HG02981 (cell line): ENCODE measurements around the gene PASK.

Experiments used
- ATAC-seq: cut with Tn5 transposase; IDR thresholded peaks from one replicate; pipeline ENCODE4 v1.9.1; 2021; ENCODE audit warnings: mild to moderate bottlenecking, moderate library complexity; ENCODE audit not compliant: unreplicated experiment

Gene PASK

DNA sequence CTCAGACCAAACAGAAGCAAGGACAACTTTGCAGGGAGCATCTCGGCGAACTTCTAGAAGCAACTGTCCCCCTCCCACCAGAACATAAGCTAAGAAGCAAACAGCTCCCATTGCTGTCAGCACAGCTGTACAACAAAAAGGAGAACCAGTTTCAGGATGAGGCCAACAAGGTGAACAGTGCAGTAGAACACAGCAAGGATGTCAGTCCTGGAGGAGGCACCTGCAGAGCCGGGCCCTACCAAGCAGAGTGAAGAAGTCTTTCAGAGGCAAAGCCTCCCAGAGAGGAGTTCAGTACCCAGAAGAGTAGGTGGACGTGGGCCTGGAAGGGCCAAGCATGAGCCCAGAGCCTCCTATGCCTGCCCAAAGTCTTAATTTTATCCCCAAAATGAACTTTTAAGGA, 1.0 kb downstream of the PASK start:
- ATAC-seq: no peak

DNA sequence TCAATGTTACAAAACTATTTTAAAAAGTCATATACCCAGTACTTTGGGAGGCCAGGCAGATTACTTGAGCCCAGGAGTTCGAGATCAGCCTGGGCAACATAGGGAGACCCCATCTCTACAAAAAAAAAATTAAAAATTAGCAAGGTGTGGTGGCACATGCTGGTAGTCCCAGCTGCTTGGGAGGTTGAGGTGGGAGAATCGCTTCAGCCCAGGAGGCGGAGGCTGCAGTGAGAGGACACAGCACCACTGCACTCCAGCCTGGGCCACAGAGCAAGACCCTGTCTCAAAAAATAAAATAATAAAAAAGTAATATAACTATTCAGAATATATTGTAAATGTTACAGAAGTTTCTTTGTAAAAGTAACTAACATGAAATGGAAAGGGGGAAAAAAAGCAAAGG, 1.9 kb downstream of the PASK start:
- no peak for ATAC-seq

DNA sequence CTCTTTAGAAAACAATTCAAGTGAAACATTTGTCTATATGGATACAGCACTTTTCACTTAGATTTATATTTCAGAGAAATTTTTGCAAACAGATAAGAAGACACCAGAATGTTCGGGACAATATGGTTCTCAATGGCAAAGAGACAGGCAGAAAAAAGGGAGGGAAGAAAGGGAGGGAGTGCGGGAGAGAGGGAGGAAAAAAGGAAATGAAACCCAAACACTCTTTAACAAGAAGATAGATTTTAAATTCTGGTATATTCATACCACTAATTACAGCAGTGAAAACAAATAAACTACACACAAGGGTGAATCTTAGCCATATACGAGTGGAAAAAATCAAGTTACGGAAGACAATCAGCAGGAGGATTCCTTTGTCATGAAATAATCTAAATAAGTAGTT, 3.0 kb downstream of the PASK start:
- no peak for ATAC-seq

DNA sequence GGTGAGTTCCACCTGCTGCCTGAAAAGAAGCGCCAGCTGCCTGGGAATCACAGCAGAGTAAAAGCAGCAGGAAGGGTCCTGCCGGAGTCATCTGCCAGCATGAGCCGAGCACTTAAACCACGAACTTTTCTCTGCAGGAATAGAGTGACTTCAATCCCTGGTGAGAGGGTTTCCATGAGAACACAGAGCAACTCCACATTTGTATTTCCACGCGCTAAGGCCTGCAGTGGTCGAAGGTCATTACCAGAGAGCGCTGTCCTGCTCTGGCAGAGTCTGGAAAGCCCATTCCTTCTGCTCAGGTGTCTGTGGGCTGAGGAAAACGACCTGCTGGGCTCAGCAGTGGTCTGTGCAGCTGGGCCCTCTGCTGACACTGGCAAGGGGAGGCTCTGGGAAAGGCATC, 6.7 kb downstream of the PASK start:
- ATAC-seq: no peak

DNA sequence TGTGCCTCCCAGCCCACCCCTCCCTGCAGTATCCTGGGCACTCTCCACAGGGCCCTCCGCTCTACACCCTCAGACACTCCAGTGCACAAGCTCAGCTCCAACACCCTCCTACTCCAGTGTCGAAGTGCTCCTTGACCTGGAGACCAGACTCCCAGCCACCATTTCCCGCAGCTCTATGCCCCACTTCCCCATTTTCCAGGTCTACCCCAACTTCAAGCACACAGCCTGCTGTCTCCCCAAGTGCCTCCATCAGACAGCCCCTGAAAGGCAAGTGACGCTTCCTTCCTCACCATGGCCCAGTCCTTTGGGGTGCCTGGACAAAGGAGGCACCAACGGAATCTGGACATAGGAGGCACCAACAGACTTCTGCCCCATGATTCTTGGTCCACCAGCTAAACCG, 7.2 kb downstream of the PASK start:
- no peak for ATAC-seq

DNA sequence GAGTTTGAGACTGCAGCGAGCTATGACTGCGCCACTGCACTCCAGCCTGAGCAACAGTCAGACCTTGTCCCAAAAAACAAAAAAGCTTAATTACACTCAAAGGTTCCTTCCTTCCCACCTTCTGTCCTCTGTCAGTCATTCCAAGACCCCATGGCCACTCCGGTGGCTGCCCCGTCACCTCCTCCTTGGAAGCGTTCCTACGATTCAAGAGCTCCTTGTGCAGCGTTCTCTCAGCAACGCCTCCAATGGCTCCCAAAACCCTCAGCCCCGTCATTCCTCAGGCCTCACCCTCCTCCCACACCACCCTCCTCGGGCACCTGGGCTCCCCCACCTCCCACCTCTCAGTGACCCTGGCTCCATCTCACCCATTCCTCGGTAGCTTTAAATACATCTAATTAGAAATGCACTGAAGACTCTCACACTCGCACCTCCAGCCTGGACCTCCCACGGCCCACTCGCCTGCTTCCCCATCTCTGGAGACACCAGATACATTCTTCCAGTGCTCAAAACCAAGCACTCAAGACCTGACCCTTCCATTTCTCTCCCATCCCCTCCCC, 8.0 kb downstream of the PASK start:
- no peak for ATAC-seq

DNA sequence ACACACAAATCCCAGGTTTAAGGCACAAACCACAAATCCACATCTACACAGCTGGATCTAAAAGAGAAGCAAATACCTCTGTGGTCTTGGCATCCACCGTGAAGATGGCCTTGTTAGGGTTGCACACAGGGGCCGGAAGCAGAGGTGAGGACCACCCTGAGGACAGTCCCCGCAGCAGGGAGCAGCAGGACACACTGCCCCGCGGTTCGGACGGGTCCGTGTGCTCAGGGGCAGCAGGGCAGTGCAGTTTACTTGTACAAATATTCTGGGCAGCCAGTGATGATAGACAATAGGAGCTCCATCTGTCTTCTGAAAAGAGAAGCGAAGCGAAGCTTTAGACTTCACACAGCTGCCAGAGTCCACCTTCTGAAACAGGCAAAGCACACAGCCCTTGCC, 8.8 kb downstream of the PASK start:
- ATAC-seq: no peak

DNA sequence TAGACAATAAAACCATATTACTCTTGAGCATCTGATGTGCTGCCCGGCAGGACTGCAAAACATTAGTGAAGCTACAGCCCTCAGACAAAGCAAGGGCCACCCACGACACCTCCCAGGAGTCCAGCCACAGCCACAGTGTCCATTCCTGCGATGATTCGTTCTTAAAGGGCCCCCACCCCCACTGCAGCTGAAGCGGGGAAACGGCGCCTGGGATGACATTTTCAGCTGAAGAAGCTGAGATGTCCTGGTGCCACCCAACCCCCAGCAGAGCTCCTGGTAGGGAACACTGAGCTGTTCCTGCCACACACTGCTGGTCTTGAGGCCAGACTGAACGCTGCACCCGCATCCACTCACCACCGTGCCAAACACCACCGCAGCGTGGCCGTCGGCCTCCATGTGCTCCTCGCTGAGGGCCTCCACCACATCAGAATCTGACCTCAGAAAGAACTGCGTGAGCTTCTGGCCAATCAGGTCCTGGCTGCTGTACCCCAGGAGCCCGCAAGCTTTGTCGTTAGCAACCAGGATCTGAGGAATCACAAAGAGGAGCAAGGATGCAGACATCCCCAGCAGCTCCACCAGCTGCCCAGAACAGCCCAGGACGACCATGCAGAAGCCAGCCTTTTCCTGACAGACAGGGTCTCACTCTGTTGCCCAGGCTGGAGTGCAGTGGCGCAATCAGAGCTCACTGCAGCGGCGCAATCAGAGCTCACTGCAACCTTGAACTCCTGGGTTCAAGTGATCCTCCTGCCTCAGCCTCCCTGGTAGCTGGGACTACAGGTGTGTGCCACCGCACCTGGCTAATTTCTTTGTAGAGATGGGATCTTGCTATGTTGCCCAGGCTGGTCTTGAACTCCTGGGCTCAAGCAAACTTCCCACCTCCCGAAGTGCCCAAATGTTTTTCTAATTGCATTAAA, 9.5 kb downstream of the PASK start:
- ATAC-seq: no peak

DNA sequence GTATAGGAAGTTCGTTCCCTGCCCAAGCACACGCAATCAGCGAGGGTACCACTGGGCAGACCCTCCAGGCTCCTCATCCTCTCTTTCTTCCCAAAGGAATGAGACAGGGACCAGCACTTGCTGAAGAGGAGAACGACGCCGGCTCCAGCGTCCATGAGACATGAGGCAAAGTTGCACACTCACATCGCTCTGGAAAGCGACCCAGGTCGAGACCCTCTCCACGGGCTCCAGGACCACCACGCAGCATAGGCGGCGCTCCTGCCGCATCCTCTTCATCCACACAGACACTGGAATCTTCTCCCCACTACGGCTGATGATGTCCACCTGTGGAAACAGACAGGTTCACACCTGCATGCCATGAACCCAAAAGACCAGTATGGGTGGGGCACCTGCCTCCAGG, 10.8 kb downstream of the PASK start:
- no peak for ATAC-seq

DNA sequence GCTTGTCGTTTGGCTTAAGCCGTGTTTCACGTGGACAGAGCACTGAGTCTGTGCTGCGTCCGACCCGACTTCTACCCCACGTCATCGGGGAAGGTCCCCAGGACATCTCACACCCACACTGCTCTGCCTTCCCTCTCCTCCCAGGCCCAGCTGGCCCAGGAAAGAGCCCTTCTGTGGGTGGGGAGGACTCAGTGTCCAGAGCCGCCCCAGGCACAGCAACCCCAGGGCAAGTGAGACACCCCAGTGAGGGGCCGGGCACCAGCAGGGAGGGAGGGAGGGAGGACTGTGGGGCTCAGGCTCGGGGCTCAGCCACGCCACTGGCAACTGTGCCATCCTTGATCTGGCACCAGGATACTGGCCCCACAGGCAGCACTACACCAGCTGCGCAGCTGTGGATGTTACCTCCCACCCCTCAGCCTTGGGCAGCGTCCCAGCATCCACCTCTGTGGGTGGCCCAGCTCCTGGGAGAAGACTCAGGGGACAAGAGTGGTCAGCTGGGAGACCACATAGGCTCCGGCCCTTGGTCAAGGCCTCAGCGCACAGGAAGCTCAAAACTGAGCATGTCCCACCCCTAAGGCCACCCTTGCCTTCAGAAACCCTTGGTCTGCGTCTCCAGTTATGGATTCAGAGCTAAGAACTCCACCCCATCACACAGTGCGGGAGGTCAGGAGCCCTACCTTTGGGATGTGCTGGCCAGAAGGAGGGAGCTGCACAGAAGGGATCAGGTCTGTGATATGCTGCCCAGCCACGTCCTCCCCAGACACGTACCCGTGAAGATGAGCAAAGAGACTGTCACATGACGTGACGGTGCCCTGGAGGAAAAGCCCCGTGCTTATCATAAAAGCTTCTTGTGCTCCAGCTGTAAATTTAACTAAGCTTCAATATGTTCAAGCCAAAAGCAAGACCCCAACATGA, 11.7 kb downstream of the PASK start:
- no peak for ATAC-seq

DNA sequence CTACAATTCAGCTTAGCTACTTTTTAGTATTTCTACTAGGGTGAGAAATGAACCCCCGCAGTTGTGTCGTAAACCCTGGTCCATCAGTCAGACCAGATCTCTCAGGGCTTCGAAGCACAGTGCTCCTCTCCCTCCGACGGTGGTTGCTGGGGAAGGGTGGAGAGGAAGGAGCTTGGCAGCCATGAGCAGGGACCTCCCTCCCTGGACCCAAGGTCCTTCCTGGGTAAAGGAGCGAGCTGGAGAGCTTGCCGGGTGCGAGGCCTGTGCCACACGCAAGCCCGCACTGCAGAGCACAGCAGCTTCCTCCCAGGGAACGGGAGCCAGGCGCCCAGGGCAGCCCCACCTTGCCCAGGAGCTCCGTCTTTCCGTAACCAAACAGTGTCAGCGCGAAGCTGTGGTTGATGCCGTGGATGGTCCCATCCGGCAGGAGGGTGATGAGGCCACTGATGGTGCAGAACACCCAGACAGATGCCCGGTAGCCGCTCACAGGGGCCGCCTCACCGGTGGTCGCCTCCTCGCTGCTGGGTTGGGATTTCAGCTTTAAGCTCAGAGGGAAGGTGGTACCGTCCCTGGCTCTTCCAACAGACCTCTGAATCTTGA, 12.5 kb downstream of the PASK start:
- ATAC-seq: no peak

DNA sequence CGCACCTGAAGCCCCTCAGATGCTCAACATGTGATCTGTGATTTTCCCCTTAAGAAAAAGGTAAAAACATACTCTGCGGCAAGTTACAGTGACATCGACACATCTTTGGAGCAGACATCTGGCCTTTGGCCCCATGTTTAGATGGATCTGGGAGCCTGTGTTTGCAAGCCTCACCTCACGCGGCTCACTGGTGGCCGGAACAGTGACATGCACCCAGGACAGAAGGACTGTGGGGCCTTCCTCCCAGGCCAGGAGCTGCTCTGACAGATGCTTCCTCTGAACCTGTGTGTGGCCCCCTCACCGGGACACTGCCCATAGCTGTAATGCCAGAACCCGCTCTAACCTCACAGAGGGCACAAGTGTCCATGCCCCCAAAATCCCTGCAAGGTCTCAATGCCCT, 13.1 kb downstream of the PASK start:
- ATAC-seq: no peak

DNA sequence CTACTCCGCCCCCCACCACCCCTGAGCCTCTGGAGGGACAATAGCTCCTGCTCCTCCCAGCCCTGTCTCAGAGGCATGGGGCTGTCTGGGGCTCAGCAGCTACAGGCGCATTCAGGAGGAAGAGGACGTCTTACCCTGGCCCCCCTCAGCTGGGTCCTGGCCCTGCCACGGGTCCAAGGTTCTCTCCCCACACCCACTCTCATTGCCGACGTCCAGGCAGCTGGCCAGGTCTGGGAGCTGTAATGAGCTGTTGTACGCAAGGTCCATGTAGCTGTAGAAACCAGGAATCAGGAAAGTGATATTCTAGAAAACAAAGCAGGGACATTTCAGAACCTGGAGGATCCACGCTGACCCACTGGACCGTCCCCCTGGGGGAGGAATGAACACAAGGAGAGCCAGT, 13.5 kb downstream of the PASK start:
- no peak for ATAC-seq

DNA sequence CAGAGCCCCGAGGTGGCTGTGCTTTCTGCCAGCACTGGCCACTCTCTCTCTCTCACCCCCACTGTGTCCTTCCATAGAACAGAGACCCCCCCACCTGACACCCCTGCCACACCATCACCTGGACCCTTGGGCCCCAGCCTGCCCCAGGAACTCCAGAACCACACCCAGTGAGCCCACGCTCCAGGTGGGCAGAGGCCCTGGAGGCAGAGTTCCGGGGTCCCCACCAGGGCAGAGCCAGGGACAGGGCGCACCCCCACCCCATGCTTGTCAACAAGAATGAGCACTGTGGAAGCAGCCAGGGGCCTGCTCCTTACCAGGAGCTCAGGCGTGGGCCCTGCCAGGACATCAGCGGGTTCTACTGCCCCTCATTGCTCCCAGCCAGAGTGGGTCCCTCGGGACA, 14.6 kb downstream of the PASK start:
- no peak for ATAC-seq

DNA sequence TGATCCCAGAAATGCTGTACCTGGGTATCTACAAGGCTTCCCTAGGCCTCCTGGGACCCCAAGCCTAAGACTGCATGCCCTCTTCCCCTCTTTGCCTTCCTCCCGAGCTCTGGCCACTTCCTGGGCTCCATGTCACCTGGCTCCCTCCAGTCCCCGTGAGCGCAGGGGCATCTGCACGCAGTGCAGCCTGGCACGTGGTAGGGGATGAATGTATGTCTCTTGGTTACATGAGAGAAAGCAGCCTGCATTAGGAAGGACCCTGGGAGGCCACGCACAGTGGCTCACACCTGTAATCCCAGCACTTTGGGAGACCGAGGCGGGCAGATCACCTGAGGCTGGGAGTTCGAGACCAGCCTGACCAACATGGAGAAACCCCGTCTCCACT, 15.8 kb downstream of the PASK start:
- ATAC-seq: no peak

DNA sequence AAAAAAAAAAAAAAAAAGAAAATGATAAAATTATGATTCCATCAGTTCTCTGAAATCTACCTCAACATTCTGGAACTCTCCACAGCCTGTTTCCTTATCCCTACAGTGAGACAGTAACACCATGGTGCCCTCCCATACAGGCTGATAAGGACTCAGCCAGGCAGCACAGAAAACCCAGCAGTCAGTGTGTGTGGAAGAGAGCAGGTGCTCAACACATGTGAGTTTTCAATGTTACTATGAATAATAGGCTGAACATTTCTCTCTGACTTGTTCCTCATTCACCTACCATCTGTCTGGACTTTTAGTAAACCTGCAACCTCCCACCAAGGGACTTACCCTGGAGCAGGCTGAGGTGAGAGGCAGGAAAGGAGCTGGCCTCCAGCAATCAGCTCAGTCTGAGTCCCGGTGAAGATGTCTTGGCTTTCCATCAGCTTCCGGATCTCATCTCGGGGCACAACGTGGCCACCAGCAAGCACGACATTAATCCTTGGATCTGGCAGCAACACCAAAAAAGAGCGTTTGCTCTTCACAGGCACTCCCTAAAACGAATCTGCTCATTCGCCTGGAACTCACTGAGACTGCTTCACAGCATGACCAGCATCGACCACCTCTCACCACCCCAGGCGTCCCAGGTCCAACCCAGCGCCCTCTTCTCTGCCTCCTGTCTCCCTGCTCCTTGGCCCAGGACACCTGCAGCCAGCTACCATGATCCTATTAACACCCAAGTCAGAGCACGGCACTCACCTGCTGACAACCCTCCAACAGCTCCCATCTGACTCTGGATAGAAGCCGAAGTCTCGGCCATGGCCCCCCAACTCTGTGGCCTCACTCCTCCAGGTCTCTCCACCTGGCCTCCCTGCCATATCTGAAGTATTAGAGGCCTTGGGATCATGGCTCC, 16.5 kb downstream of the PASK start:
- ATAC-seq: no peak

DNA sequence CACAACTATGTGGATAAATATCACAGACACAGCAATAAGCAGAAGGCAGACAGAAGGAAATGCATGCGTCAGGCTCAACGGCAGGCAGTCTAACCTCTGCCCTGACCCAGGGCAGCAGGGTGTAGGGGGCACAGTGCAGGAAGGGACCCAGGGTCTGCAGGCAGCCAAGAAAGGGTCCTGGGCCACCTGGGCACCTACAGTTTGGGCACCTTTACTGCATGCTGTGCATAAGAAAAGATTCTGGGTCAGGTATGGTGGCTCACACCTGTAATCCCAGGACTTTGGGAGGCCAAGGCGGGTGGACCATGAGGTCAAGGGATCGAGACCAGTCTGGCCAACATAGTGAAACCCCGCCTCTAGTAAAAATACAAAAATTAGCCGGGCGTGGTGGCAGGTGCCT, 17.7 kb downstream of the PASK start:
- no peak for ATAC-seq

DNA sequence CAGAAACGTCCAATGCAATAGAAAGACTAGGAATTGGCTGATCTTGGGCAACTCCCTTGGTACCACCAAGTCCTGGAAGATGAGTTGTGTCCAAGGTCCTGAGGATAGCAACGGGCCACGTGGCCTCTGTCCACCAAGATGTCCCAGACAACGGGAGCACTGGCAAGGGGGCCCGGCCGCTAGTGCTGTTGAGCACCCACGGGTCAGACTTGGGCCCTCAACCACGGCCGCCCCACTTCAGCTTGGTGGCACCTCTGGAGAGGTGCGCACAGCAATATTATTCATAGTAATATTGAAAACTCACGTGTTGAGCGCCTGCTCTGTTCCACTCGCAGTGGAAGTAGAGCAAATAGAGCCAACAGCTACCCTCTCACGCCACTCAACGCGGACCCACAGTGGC, 19.0 kb downstream of the PASK start:
- ATAC-seq: no peak

DNA sequence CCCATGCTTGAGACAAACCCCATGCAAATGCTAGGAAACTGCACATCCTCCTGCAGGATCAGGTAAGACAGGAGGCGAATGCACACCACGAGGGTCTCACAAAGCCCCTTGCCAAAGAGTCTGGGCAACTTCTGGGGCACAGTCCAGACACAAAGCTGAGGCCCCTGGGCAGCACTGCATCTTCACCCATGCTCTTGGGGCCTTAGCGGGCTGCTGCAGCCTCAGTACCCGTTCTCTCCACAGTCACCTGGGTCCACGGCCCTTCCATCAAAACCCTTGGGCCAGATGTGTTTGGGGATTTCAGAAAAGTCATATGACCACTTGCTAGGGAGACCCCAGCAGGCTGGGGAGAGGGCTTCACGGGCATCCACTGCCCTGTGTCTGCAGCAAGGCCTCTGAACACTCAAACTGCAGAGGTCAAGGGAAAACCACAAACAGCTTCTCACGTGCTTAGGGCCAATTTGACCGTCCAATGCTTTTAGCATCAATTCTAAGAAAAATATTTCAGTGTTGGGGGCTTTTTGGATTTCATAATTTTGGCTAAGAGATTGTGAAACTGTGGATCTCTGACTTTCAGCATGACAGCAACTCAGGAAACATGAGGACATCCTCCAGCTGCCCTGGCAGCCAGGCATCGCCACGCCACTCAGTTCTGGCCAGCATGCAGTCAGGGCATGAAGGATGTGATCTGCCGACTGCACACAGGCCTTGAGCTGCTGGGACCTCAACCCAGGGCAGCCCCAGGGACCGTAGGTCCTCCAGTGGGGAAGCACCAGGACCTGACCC, 20.0 kb downstream of the PASK start:
- ATAC-seq: no peak

DNA sequence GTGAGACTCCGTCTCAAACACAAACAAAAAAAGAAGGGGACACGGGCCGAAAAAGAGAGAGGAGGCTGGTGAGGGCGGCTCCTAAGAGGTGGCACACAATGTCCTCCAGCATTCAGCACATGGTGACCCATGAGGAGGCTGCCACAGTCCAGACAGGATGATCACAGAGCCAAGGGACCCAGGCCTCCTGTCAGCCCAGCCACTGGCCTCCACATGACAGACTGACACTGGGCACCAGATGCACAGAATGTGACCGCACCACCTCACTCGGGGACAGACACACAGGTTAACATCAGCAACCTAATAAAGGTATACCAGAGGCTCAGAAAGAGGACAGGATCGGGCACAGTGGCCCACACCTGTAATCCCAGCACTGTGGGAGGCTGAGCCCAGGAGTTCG, 21.0 kb downstream of the PASK start:
- ATAC-seq: no peak
